Activated gamma-delta T cell treated with anti-CD3 and anti-CD28 coated beads, Interleukin-2, amount 50 U/mL, for 16 hours (primary cell): ENCODE results near the gene PGA5.
"Not testable (repeated sequence)": the region's sequence is repeated elsewhere in the genome, so short reads cannot be mapped to it uniquely, and the experiment has no call there.

Experiments
- DNase-seq: peaks from one replicate; pipeline ENCODE4 v3.0.0-alpha.2; 2020; ENCODE audit warnings: low read depth

The PGA5 gene

GRCh38 chr11:61240875-61241274 lies at the start of gene PGA5:
Gene PGA5 (plus strand): TSS chr11:61241175. CDS start chr11:61241227, 52 bp downstream.
- DNase-seq: not testable (repeated sequence)

- DNase-seq: no peak
Measured at GRCh38 chr11:61193596-61193995, 47.4 kb upstream of the PGA5 start.

DNA sequence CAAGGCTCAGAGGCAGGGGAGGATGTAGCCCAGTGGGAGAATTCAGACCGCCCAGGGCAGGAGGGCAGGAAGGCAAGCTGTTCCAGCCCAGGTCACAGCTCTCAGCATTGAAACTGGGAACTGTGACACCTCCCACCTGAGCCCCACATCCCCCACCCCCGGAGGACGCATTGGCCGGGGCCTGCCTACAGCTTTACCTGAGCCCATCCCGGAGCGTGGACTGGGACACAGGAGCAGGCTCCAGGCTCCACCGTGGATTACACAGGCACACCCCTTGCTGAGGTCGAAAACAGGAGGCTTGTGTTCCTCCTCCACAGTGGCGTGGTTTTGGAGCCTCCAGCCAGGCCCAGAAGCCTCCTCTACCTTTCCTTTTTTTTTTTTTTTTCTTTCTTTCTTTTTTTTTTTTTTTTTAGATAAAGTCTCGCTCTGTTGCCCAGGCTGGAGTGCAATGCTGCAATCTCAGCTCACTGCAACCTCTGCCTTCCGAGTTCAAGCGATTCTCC lies 46.8 kb upstream of the PGA5 start:
- DNase-seq: no peak

GRCh38 chr11:61194981-61195695 lies 45.8 kb upstream of the PGA5 start:
- no peak for DNase-seq

DNA sequence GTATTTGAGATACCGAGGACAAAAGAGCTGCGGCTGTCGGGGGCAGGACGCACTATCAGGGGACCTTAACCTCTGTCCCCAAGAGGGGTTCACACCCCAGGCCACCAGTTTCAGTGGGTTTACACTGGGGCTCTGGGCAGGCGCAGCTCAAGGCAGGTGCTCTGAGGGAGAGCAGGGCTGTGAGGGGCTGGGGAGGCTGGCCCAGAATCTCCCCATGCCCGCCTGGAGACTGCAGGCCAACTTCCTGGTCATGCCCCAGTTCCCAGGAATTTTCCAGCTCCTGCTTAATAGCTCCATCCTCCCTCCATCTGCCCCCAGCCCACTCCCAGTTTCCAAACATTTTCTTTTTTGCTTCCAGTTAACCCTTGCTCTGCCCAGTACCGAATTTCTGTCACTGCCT lies 45.3 kb upstream of the PGA5 start:
- DNase-seq: no peak

DNA sequence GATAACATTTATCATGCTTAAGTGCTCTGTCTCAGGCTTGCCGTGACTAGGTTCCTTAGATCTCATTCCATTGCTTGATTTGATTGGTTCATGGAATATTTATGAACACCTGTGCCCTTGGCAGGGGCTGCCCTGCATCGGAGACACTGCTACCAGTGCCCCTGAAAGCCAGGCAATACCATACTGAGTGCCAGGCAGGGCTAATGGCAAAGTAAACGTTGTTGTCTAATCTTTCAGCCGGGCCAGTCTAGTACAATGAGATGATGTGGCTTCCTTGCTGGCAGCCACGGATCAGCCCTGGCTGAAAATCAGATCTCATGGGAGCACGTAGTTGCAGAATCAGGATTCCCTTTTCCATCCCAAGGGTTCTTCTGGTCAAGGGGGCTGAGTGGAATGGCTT lies 42.6 kb upstream of the PGA5 start:
- no peak for DNase-seq

DNA sequence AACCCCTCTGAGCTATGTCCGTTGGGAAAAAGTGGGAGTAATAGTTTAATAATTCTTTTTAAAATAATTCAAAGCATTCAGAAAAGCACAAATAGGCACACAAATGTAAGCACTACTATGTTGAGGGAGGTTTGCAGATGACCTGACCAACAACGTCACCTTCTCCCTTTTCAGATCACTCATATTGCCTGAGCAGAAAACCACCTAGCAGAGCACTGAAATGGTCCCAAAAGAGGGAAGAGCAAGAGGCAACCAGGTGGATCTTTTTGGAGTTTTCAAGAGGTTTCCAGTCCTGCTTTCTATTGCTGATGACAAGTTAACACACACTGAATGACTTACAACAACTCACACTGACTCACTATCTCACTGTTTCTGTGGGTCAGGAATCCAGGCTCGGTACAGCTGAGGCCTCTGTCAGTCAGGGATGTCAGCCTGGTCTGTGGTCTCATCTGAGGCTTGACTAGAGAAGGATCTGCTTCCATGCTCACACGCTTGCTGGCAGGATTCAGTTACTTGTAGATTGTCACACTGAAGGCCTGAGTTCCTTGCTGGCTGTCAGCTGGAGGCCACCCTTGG lies 41.9 kb upstream of the PGA5 start:
- DNase-seq: no peak

DNA sequence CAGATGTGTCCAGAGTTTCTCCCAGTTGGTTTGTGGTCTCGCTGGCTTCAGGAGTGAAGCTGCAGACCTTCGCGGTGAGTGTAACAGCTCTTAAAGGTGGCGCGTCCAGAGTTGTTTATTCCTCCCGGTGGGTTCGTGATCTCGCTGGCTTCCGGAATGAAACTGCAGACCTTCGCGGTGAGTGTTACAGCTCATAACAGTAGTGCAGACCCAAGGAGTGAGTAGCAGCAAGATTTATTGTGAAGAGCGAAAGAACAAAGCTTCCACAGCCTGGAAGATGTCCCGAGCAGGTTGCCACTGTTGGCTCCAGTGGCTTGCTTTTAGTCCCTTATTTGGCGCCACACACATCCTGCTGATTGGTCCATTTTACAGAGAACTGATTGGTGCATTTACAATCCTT lies 39.5 kb upstream of the PGA5 start:
- no peak for DNase-seq

GRCh38 chr11:61202950-61203746 lies 37.8 kb upstream of the PGA5 start, which contains the start of gene PGA3:
Gene PGA3 (plus strand): TSS chr11:61203515. CDS start chr11:61203565, 50 bp downstream.
- DNase-seq: not testable (repeated sequence)

- DNase-seq: not testable (repeated sequence)
Measured at GRCh38 chr11:61203873-61204272, 37.1 kb upstream of the PGA5 start.

- DNase-seq: not testable (repeated sequence)
Measured at GRCh38 chr11:61204502-61205059, 36.4 kb upstream of the PGA5 start.

DNA sequence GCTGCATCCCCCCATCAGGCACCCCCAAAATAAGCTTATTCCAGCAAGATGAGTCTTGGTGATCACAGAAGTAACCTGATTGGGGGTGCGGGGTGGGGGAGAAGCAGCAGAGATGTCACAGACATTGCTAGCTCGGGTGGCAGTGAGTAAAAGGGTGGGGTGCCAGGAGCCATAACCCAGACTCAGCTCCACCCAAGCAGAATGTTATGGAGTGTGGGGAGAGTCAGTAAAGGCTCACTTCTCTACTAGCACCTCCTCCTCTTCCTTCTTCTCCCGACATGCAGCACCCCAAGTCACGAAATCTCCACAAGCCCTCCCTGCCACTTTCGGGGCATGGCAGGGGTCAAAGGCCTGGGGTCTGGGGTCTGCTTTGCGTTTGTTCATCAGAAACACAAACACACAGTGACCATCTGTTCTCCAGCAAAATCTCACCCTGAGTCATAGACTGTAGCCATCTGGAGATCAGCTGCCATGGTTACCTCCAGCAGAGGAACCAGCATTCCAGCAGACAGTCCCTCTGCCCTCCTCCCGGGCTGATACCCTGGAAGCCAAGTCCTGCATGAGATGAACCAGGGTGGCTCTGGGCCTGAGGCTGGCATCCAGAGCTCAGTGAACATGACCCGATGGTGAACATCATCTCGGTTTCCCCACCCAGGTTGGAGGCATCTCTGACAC lies 33.2 kb upstream of the PGA5 start:
- not testable (repeated sequence) for DNase-seq

DNA sequence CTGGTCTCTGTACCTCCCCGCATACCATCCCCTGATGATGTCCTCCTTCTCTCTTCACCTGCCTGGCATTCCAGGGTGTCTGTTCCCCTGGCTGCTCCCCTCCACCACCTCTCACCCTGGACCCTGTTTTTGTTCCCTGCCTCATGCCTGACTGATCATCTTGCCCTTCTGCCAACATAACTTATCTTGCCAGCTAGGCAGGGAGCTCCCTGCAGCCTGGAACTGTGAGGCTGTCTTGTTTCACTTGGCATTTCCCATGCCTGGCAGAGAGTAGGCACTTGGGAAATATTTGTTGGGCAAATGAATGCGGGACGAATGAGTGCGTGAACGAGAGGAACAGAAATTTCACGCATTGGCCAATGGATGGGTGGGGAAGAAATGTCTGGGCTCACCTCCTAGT lies 30.3 kb upstream of the PGA5 start:
- DNase-seq: not testable (repeated sequence)

DNA sequence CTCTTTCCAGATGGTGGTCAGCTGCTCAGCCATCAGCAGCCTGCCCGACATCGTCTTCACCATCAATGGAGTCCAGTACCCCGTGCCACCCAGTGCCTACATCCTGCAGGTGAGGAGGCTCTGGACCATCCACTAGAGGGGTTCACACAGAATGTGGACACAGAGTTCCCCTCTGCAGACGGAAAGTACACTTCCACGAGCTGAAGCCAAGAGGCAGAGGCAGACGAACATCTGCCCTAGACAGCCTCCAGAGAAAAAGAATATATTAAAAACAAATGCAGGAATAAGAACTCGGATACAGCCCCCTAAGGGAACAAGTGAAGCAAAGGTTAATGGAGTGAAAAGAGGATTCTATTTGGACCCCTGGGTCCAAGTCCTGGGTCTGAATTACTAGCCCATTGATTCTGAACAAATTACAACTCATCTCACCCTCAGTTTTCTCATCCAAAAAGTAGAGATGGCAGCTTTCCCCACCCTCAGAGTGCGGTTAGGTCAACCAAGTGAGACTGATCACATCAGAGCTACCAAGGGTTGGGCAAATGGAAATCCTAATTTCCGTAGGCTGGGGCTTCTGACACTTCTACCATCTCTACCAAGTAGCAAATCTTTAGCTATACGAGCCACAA lies 29.5 kb upstream of the PGA5 start:
- DNase-seq: not testable (repeated sequence)

DNA sequence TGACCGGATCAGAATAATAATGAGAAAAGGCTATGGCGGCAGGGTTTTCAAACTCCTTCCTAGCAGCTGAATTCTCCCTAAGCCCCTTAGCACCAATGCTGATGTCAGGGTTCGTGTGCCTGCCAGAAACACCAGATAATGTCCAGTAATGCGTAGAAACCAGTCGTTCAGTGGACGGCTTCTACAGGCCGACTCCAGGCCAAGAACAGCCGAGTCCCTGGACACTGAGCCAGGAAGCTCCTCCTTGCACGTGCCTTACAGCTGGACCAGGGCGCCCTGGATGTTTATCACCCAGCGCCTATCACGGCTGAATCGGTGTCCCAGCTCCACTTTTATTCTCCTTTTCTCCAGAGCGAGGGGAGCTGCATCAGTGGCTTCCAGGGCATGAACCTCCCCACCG lies 28.8 kb upstream of the PGA5 start:
- DNase-seq: not testable (repeated sequence)

DNA sequence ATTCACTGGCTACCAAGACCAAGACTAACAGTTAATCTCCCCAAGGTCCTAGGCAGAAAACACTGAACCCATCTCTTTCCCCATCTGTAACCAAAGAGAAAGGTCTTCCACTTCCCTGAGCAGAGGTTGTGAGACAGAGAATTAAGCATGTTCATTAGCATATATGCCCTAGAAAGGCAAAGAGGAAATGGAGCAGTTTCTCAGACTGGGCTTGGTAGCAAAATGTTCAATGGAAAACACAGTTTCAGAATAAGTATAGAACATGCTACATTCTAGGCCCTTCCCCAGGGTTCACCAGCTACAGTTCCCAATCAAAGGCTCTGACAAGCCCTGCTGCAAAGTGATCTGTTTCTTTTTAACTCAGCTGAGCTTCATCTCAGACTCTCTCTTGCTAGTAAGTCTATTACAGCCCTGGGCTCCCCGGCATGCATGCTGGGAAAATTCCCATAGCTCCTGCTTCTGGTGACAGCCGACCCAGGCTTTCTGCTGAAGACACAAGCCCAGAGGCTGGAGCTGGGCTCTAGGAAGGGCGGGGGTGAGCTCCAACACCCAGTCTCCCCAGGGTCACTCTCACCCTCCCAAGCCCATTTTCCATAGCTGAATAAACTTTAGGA lies 27.2 kb upstream of the PGA5 start:
- DNase-seq: not testable (repeated sequence)

DNA sequence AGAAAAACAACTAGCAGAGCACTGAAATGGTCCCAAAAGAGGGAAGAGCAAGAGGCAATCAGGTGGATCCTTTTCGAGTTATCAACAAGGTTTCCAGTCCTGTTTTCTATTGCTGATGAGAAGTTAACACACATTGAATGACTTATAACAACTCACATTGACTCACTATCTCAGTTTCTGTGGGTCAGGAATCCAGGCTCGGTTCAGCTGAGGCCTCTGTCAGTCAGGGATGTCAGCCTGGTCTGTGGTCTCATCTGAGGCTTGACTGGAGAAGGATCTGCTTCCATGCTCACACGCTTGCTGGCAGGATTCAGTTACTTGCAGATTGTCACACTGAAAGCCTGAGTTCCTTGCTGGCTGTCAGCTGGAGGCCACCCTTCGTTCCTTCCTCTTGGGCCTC lies 22.7 kb upstream of the PGA5 start:
- not testable (repeated sequence) for DNase-seq

GRCh38 chr11:61219016-61219415 lies 22.0 kb upstream of the PGA5 start:
- DNase-seq: not testable (repeated sequence)

GRCh38 chr11:61222047-61222446 lies 18.9 kb upstream of the PGA5 start, which contains the start of gene PGA4:
Gene PGA4 (plus strand): TSS chr11:61222347. CDS start chr11:61222401, 54 bp downstream.
- DNase-seq: not testable (repeated sequence)

- not testable (repeated sequence) for DNase-seq
Measured at GRCh38 chr11:61222692-61223091, 18.3 kb upstream of the PGA5 start.
